Measurements from ENCODE around the gene TMEM45B. TPM values are rescaled to one million over a fixed set of nuclear protein-coding genes. Genes with fewer than 3 reads are reported as not detected.
"Not testable (repeated sequence)": the region's sequence is repeated elsewhere in the genome, so short reads cannot be mapped to it uniquely, and the experiment has no call there.

TMEM45B gene
- total RNA-seq, 4 donors from 2014 or later = not detected

DNA sequence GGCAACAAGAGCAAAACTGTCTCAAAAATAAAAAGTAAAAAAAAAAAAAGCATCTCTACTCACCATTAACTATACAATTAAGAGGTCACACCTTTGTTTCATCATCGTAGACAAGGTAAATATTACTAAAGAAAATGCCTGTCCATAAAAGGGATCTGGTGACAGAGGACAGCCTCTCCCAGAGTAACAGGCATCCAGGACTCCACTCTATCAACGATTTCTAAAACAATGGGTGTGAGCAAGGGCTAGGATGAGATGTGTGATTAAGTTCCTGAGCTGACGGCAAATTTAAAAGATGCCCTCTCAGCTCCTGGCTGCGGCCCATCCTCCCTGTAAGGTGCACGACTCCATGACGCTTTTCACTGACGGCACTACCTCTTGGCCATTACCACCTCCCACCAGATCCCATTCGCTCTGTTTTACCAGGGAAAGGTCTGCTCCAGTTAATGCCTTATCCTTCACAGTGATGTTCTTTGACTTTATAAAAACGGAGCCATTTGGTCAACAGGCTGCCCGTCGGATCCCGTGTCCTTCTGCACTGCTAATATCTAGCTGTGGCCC lies 2.3 kb upstream of the TMEM45B start:
- H3K27ac ChIP-seq = no peak overlapping the region
- no peak overlapping the region for H3K4me3 ChIP-seq
- 85 to 88% methylated on average over 12 of the region's 12 CpGs for WGBS, 2 donors
- DNase-seq (ENCODE audit: low spot score in 2 of 2) = no peak
- H3K4me1 ChIP-seq = peaks cover 0 to 7% (median 0%) of the 10 kb centered on the region in 4 donors
- TF ChIP-seq EP300 (IDR thresholded peaks at IDR 0.05) (no peak), POLR2A (IDR thresholded peaks at IDR 0.05) (no peak)
- TF ChIP-seq, protein P1, sequence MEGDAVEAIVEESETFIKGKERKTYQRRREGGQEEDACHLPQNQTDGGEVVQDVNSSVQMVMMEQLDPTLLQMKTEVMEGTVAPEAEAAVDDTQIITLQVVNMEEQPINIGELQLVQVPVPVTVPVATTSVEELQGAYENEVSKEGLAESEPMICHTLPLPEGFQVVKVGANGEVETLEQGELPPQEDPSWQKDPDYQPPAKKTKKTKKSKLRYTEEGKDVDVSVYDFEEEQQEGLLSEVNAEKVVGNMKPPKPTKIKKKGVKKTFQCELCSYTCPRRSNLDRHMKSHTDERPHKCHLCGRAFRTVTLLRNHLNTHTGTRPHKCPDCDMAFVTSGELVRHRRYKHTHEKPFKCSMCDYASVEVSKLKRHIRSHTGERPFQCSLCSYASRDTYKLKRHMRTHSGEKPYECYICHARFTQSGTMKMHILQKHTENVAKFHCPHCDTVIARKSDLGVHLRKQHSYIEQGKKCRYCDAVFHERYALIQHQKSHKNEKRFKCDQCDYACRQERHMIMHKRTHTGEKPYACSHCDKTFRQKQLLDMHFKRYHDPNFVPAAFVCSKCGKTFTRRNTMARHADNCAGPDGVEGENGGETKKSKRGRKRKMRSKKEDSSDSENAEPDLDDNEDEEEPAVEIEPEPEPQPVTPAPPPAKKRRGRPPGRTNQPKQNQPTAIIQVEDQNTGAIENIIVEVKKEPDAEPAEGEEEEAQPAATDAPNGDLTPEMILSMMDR (IDR thresholded peaks at IDR 0.05) = no peak
- H3K9me3 ChIP-seq = peaks cover 0 to 10% (median 0%) of the 10 kb centered on the region in 4 donors
- H3K36me3 ChIP-seq = no peaks in the 10 kb centered on the region
- peaks cover 0 to 18% of the 10 kb centered on the region in 2 donors for H3K27me3 ChIP-seq

DNA sequence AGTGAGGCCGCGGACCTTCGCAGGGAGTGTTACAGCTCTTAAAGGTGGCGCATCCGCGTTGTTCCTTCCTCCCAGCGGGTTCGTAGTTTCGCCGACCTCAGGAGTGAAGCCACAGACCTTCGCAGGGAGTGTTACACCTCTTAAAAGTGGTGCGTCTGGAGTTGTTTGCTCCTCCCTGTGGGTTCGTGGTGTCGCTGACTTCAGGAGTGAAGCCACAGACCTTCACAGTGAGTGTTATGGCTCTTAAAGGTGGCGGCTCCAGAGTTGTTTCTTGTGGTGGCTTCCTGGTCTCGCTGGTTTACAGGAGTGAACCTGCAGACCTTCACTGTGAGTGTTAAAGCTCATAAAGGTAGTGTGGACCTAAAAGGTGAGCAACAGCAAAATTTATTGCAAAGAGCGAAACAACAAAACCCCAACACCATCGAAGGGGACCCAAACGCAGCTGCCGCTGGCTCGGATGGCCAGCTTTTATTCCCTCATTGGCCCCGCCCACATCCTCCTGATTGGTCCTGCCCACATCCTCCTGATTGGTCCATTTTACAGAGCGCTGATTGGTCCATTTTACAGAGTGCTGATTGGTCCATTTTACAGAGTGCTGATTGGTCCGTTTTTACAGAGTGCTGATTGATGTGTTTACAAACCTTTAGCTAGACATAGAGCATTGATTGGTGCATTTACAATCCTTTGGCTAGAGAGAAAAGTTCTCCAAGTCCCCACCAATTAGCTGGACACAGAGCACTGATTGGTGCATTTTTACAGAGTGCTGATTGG lies 1.2 kb upstream of the TMEM45B start:
- H3K36me3 ChIP-seq = no peaks in the 10 kb centered on the region
- TF ChIP-seq, protein P1 (IDR thresholded peaks at IDR 0.05) = no peak
- TF ChIP-seq EP300 (IDR thresholded peaks at IDR 0.05) (no peak), POLR2A (IDR thresholded peaks at IDR 0.05) (no peak)
- H3K27me3 ChIP-seq = peaks cover 0 to 18% of the 10 kb centered on the region in 2 donors
- 87 to 90% methylated on average over 24 of the region's 24 CpGs for WGBS, 2 donors
- DNase-seq (ENCODE audit: low spot score in 2 of 2) = no peak
- no peak overlapping the region for H3K4me3 ChIP-seq
- H3K4me1 ChIP-seq = peaks cover 0 to 7% (median 0%) of the 10 kb centered on the region in 4 donors
- no peak overlapping the region for H3K27ac ChIP-seq
- peaks cover 0 to 10% (median 0%) of the 10 kb centered on the region in 4 donors for H3K9me3 ChIP-seq

DNA sequence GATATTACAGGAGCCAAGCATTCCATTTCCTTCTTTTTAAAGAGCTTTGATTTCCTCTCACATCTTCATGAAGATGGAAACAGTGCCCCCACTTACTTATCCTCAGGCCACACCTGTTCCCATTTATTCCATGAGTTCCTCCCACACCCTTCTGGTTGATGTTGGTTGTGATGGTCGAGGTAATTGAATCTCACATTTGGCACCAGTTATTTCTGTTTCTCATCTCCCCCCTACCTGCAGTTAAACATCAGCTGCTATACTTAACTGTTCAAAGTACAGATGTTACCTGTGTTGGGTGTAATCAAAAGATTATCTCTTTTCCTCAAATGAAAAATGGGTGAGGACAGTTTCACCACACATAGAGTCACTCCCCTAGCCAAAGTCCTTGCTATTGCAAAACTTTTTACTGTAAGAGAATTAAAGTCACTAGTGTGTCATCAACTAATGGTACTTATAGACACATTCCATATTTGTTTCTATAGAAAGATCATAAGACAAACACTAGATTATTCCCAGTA lies 1.9 kb downstream of the TMEM45B start:
- H3K27me3 ChIP-seq = peaks cover 0 to 18% of the 10 kb centered on the region in 2 donors
- H3K4me1 ChIP-seq = peaks cover 0 to 7% (median 0%) of the 10 kb centered on the region in 4 donors
- no peak overlapping the region for H3K4me3 ChIP-seq
- no peaks in the 10 kb centered on the region for H3K36me3 ChIP-seq
- no peak overlapping the region for H3K27ac ChIP-seq
- TF ChIP-seq POLR2A (IDR thresholded peaks at IDR 0.05) = no peak
- TF ChIP-seq, protein P1 (IDR thresholded peaks at IDR 0.05) = no peak
- TF ChIP-seq EP300 (IDR thresholded peaks at IDR 0.05) = no peak
- H3K9me3 ChIP-seq = peaks cover 0 to 10% (median 0%) of the 10 kb centered on the region in 4 donors
- WGBS, 2 donors = 51 to 70% methylated on average over 1 of the region's 1 CpG
- no peak for DNase-seq (ENCODE audit: low spot score in 2 of 2)

DNA sequence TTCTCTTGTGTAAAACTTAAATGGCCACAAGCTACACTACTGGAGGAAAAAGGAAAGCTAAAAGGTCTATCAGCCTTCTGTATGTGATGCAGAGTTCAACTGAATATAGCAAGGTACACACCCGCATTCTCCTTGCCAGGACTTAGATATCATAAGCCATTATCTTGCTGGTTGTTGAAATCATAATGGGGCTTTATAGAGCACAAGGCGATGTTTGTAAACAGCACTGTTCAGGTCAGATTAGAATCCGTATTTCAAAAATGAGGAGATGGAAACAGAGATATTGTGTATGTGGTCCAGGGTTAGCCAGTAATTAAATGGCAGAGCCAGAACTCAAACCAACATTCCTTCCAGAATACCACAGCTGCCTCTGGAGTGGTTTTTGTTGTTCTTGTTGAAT lies 2.6 kb downstream of the TMEM45B start:
- H3K27ac ChIP-seq; DNase-seq (ENCODE audit: low spot score in 2 of 2); H3K4me3 ChIP-seq; H3K4me1 ChIP-seq; H3K36me3 ChIP-seq: not testable (repeated sequence)
- peaks cover 0 to 18% of the 10 kb centered on the region in 2 donors for H3K27me3 ChIP-seq
- 72 to 75% methylated on average over 3 of the region's 3 CpGs for whole genome bisulfite sequencing, 2 donors
- H3K9me3 ChIP-seq = peaks cover 0 to 10% (median 0%) of the 10 kb centered on the region in 4 donors

DNA sequence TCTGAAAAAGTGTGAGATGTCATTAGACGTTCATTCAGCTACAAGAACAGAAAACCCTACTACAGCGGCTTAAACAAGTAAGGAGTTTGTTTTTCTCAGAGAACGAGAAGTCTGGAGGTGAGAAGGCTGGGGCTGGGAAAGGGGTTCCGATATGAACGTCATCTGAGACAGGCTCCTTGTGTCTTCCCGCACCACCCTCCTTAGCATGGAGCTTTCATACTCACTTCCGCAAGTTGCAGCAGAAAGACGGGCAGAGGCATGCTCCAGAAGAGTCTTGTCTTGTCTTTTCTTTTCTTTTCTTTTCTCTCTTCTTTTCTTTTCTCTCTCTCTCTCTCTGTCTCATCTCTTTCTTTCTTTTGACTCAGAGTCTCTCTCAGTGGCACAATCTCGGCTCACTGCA lies 3.6 kb downstream of the TMEM45B start:
- no peak for DNase-seq (ENCODE audit: low spot score in 2 of 2)
- Histone ChIP-seq H3K36me3 (no peaks in the 10 kb centered on the region), H3K4me3 (no peak overlapping the region), H3K27ac (no peak overlapping the region), H3K4me1 (peaks cover 0 to 7% (median 0%) of the 10 kb centered on the region in 4 donors), H3K9me3 (peaks cover 0 to 10% (median 0%) of the 10 kb centered on the region in 4 donors), H3K27me3 (peaks cover 0 to 18% of the 10 kb centered on the region in 2 donors)
- WGBS, 2 donors = 66 to 74% methylated on average over 9 of the region's 9 CpGs
- TF ChIP-seq, protein P1 (IDR thresholded peaks at IDR 0.05) = no peak
- TF ChIP-seq EP300 (IDR thresholded peaks at IDR 0.05) = no peak
- TF ChIP-seq POLR2A (IDR thresholded peaks at IDR 0.05) = no peak

DNA sequence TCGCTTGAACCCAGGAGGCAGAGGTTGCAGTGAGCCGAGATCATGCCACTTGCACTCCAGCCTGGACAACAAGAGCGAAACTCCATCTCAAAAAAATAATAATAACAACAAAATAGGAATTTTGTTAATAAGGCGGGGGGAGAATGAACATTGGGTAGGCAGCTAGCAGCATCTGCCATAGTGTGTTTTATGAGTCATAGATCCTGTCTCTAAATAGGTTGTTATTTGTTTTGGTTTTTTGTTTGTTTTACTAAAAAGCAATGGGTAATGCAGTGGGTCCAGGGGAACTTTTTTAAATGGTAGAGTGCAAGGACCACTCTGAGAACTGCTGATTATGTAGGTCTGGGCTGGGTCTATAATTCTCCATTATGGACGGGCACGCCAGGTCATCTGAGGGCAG lies 4.6 kb downstream of the TMEM45B start:
- H3K36me3 ChIP-seq; H3K4me3 ChIP-seq; H3K27ac ChIP-seq; H3K9me3 ChIP-seq; DNase-seq (ENCODE audit: low spot score in 2 of 2); H3K4me1 ChIP-seq: not testable (repeated sequence)
- peaks cover 0 to 18% of the 10 kb centered on the region in 2 donors for H3K27me3 ChIP-seq
- WGBS, 2 donors = 94 to 95% methylated on average over 6 of the region's 6 CpGs

DNA sequence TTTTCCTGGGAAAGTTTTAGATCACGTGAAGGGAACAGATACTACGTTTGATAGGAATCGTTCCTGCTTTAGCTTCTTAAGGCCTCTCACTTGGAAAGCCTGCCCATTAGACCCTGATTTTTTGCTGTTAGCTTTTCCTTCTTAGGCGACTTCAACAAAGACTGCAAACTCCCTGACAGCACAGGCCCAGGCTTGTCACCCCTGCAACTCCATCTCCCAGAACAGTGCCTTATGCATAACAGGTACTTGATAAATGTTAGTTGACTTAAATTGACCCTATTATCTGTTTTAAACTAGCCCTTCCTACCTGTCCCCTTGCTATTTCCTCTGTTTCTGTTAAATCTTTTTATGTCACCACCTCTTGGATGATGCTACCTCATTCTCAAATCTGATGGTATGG lies 7.6 kb downstream of the TMEM45B start:
- H3K4me1 ChIP-seq; H3K27ac ChIP-seq; DNase-seq (ENCODE audit: low spot score in 2 of 2); H3K9me3 ChIP-seq; H3K4me3 ChIP-seq; H3K36me3 ChIP-seq; H3K27me3 ChIP-seq: not testable (repeated sequence)
- WGBS, 2 donors = 72 to 78% methylated on average over 4 of the region's 4 CpGs

DNA sequence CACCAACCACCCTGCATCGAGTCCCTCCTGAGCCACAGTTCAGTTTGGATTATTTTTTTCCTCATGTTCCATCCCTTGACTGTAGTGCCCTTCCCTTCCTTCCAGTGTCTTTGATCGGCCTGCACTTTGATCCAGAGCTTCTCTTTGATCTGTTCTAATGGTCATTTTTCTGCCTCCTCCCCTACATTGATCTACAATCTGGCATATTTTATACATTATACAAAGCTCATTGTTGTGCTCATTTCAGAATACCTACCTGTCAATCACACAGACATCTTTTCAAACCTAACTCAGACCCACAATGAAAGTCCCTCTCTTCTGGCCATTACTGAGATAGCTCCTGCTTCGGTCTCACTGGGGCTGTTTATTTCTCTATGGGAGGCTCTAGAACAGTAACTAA lies 8.2 kb downstream of the TMEM45B start:
- not testable (repeated sequence) for H3K27me3 ChIP-seq; H3K9me3 ChIP-seq; H3K4me1 ChIP-seq; DNase-seq (ENCODE audit: low spot score in 2 of 2); H3K36me3 ChIP-seq; H3K27ac ChIP-seq; H3K4me3 ChIP-seq
- WGBS, 2 donors = 79 to 82% methylated on average over 3 of the region's 3 CpGs
